Measurements from ENCODE around the gene ERI3.

ERI3 gene

DNA sequence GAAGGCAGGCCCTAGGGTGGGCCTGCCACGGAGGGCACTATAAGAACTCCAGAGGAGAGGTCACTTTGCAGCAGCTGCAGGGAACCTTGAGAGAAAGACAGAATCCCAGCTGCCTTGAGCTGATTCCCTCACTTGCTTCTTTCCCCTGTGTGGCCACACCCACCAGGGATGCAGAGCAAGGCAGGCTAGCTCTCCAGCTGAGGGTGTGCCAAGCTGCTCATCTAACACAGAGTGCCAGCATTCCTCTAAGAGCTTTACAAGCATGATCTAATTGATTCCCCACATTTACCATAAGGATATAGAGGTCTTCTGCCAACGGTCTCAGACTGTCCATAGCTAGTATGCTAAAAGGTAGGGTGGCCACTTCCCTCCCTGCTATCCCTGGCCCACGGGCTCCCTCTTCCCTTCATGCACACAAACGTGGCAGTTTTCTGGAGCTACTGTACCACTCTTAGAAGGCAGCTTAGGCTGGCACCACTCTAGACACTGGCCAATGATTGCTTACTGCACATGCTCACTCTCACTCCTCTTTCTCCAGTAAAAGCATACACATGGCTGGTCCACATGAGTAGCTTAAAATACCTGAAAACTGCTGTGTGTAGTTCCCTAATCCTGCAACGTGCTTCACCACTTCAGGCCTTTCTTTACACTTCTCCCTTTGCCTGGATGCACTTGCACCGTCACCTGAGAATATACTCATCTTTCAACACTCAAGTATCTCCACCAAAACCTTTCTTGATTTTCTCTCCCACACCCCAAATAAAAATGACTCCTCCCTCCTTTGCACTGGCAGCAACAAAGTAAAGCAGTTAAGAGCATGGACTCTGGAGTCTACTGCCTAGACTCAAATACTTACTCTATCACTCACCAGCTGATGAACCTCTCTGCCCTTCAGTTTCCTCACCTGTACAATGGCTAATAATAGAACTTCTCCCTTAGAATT is 84.1 kb downstream of the ERI3 start:
- Histone ChIP-seq H3K27ac (ENCODE audit: low read depth, low read length, severe bottlenecking) (no peak overlapping the region), H3K36me3 (ENCODE audit: control insufficient read depth, insufficient read depth, low read length) (peaks cover 4% of the 10 kb centered on the region), H3K9me3 (ENCODE audit: control insufficient read depth, low read length) (no peaks in the 10 kb centered on the region), H3K4me1 (ENCODE audit: control insufficient read depth, insufficient read depth, low read length, poor library complexity, severe bottlenecking) (peaks cover 9% of the 10 kb centered on the region), H3K4me3 (ENCODE audit: extremely low read depth, insufficient read depth, low read length, poor library complexity, severe bottlenecking) (no peak overlapping the region)
- WGBS, 2 experiments (ENCODE audit: insufficient coverage in 2 of 2): 83 to 84% methylated on average over 5 to 6 of the region's 6 CpGs

DNA sequence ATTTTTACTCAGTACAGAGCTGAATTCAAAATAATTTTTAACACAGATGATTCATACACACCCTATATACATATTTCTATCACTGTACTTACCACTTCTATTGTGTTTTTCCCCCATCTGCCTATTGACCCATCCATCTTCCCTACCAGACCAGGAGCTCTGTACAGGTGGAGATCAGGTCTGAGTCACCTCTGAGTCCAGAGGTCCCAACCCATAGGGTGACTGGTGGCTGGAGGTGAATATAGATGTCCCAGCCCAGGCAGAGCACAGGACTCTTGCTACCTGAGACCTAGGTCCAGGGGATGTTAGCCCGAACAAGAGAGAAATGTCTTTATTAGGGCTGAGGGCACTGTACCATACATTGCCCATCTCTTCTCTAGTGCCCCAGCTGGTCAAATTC is 87.0 kb downstream of the ERI3 start:
- no peak overlapping the region for H3K4me3 ChIP-seq (ENCODE audit: extremely low read depth, insufficient read depth, low read length, poor library complexity, severe bottlenecking)
- no peaks in the 10 kb centered on the region for H3K4me1 ChIP-seq (ENCODE audit: control insufficient read depth, insufficient read depth, low read length, poor library complexity, severe bottlenecking)
- peaks cover 8% of the 10 kb centered on the region for H3K36me3 ChIP-seq (ENCODE audit: control insufficient read depth, insufficient read depth, low read length)
- no peak overlapping the region for H3K27ac ChIP-seq (ENCODE audit: low read depth, low read length, severe bottlenecking)
- WGBS, 2 experiments (ENCODE audit: insufficient coverage in 2 of 2): no CpG with 5 or more reads among the region's 1 CpG
- no peaks in the 10 kb centered on the region for H3K9me3 ChIP-seq (ENCODE audit: control insufficient read depth, low read length)

DNA sequence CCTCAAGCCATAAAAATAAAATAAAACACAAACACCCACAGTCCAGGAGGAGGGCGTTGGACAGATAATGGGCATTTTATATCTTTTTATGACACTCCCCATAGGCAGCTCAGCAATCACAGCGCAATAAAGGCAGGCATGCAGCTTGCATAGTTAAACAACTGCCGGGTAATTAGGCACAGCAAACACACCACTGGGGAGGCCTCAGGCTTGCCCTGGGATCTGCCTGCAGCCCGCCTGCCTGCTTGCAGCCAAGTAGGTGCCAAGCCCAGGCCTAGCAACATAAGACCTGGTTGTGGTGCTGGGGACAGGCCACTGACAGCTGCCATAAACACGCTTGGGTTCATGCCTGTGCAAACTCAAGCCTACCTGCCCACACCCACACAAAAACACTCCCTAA is 87.6 kb downstream of the ERI3 start:
- Histone ChIP-seq H3K4me1 (ENCODE audit: control insufficient read depth, insufficient read depth, low read length, poor library complexity, severe bottlenecking) (no peaks in the 10 kb centered on the region), H3K27ac (ENCODE audit: low read depth, low read length, severe bottlenecking) (no peak overlapping the region)
- WGBS, 2 experiments (ENCODE audit: insufficient coverage in 2 of 2): 89 to 95% methylated on average over 5 of the region's 5 CpGs

DNA sequence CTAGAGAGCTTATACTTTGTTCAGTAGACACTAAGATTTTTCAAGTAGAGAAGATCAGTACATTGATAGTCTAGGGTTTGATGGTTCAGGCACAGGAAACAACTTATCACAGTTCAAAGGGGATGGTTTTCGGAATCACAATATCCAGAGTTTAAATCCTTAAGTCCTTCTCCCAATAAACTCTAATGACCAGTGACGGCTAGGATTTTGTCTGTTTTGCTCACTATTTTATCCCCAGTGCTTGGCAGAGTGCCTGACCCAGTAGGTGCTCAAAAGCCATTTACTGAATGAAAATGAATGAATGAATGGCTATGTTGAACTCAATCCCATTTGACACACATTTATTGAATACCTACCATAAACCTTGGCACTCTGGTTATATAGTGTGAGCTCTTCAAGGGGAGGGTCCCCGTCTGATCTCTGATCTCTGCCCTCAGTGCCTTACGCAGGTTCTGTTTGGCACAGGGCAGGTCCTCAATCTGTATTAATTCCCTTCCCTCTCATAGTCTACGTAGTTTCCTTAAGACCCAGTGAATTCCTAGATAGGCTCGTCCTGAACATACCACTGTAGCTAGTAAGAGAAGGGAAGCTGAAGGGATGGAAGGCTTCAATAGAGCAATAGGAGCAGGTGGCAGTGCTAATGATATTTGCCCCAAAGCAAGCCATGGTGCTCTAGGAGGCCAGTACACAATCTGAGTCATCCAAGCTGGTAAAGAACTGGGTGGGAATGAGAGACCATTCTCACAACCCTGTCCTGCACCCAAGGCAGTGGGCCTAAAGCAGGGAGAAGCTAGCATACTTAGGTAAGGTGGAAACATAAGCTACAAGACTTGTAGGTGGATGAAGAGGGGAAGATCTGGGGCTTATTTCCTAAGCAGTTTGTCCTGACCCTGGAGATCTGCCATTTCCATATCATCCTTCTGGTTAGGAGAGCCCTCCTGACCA is 88.4 kb downstream of the ERI3 start:
- Histone ChIP-seq H3K9me3 (ENCODE audit: control insufficient read depth, low read length) (no peaks in the 10 kb centered on the region), H3K36me3 (ENCODE audit: control insufficient read depth, insufficient read depth, low read length) (peaks cover 8% of the 10 kb centered on the region), H3K4me3 (ENCODE audit: extremely low read depth, insufficient read depth, low read length, poor library complexity, severe bottlenecking) (no peak overlapping the region), H3K27ac (ENCODE audit: low read depth, low read length, severe bottlenecking) (no peak overlapping the region), H3K4me1 (ENCODE audit: control insufficient read depth, insufficient read depth, low read length, poor library complexity, severe bottlenecking) (no peaks in the 10 kb centered on the region)
- 86 to 96% methylated on average over 4 of the region's 6 CpGs for WGBS, 2 experiments (ENCODE audit: insufficient coverage in 2 of 2)

More for the DNA sequence above, 87.6 kb downstream of the ERI3 start:
- H3K4me3 ChIP-seq (ENCODE audit: extremely low read depth, insufficient read depth, low read length, poor library complexity, severe bottlenecking): no peak overlapping the region
- H3K9me3 ChIP-seq (ENCODE audit: control insufficient read depth, low read length): no peaks in the 10 kb centered on the region
- peaks cover 8% of the 10 kb centered on the region for H3K36me3 ChIP-seq (ENCODE audit: control insufficient read depth, insufficient read depth, low read length)

DNA sequence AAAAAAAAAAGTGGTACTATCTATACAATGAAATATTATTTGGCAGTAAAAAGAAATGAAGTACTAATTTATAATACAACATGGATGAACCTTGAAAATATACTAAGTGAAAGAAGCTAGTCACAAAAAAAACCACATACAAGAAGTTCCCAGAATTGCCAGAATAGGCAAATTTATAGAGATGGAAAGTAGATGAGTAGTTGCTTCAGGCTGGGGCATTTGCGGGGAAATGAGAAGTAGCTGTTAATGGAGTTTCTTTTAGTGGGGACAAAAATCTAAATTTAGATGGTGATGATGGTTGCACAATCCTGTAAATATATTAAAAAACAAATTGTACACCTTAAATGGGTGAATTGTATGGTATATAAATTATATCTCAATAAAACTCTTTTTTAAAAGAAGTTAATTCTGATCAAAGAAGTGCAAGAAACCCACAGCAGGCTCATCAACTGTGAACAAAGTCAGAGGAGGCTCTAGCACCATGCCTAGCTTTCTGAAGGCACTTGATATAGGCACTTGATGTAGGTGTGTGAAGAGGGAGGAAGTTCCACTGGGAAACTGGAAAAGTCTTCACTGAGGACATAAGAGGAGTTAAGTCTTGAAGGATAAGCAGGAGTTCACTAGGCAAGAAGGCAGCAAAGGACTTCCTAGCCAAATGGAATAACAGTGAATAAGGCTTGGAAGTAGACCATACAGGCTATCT is 89.2 kb downstream of the ERI3 start:
- Histone ChIP-seq H3K9me3 (ENCODE audit: control insufficient read depth, low read length) (no peaks in the 10 kb centered on the region), H3K36me3 (ENCODE audit: control insufficient read depth, insufficient read depth, low read length) (peaks cover 8% of the 10 kb centered on the region), H3K4me1 (ENCODE audit: control insufficient read depth, insufficient read depth, low read length, poor library complexity, severe bottlenecking) (no peaks in the 10 kb centered on the region), H3K27ac (ENCODE audit: low read depth, low read length, severe bottlenecking) (no peak overlapping the region), H3K4me3 (ENCODE audit: extremely low read depth, insufficient read depth, low read length, poor library complexity, severe bottlenecking) (no peak overlapping the region)
- WGBS, 2 experiments (ENCODE audit: insufficient coverage in 2 of 2): 100% methylated on average over 1 of the region's 1 CpG; no CpG with 5 or more reads in 1 of the 2 experiments

DNA sequence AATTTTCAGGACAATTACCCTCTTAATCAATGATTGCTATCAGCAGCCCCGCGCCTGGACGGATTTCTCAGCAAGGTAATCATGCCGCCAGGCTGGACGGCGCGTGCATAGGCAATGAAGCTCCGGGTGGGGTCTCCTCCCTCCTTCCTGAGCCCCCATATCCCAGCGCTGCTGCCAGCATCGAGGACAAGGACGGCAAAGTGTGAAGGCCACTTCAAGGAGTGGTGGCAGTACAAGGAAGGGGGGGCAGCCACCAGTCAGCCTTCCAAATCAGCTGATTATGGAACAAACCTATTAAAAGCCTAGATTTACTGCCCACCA is 90.6 kb downstream of the ERI3 start:
- peaks cover 8% of the 10 kb centered on the region for H3K36me3 ChIP-seq (ENCODE audit: control insufficient read depth, insufficient read depth, low read length)
- no peaks in the 10 kb centered on the region for H3K4me1 ChIP-seq (ENCODE audit: control insufficient read depth, insufficient read depth, low read length, poor library complexity, severe bottlenecking)
- H3K9me3 ChIP-seq (ENCODE audit: control insufficient read depth, low read length): no peaks in the 10 kb centered on the region
- no peak overlapping the region for H3K27ac ChIP-seq (ENCODE audit: low read depth, low read length, severe bottlenecking)
- WGBS, 2 experiments (ENCODE audit: insufficient coverage in 2 of 2): 92 to 100% methylated on average over 8 of the region's 11 CpGs
- H3K4me3 ChIP-seq (ENCODE audit: extremely low read depth, insufficient read depth, low read length, poor library complexity, severe bottlenecking): no peak overlapping the region

DNA sequence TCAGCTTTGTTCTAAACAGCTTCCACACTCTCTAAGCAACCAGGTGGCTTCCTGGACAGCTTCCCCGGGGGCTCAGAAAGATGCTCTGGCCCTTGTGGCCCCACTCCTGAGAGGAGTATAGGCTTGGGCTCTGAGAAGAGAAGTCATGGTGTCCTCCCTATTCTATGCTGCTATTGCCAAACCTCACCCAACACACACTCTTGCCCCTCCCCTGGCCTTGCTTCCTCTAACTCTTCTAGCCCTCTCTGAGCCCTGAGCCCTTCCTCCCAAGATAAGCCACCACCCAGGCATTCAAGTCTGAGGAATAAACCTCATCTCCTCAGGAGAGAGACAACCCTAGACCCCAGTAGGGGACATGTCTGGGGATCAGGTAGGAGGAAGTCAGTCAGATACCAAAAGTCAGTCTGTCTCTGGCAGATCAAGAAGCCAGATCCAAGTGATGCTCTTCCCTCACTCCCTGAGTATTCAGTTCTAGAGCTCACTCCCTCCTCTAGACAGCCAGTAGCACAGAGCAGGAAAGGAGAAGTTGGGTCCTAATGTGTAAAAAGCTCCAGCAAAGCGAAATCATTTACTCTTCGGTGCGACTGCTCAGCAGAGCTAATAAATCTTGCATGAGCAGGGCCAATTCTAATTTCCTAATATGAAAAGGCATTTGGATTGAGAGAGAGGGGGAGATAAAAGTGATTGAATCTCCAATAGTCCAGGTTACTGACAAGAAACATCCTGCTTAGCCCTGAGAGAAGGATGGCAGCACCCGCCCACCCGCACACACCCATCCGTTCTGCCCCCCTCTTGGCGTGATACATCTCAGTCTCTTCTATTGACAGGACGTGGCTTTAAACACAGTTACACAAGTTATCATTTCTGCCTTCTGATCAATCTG is 91.2 kb downstream of the ERI3 start:
- peaks cover 8% of the 10 kb centered on the region for H3K36me3 ChIP-seq (ENCODE audit: control insufficient read depth, insufficient read depth, low read length)
- no peak overlapping the region for H3K4me3 ChIP-seq (ENCODE audit: extremely low read depth, insufficient read depth, low read length, poor library complexity, severe bottlenecking)
- no peak overlapping the region for H3K27ac ChIP-seq (ENCODE audit: low read depth, low read length, severe bottlenecking)
- H3K4me1 ChIP-seq (ENCODE audit: control insufficient read depth, insufficient read depth, low read length, poor library complexity, severe bottlenecking): no peaks in the 10 kb centered on the region
- H3K9me3 ChIP-seq (ENCODE audit: control insufficient read depth, low read length): no peaks in the 10 kb centered on the region
- 95 to 100% methylated on average over 5 to 8 of the region's 9 CpGs for WGBS, 2 experiments (ENCODE audit: insufficient coverage in 2 of 2)

DNA sequence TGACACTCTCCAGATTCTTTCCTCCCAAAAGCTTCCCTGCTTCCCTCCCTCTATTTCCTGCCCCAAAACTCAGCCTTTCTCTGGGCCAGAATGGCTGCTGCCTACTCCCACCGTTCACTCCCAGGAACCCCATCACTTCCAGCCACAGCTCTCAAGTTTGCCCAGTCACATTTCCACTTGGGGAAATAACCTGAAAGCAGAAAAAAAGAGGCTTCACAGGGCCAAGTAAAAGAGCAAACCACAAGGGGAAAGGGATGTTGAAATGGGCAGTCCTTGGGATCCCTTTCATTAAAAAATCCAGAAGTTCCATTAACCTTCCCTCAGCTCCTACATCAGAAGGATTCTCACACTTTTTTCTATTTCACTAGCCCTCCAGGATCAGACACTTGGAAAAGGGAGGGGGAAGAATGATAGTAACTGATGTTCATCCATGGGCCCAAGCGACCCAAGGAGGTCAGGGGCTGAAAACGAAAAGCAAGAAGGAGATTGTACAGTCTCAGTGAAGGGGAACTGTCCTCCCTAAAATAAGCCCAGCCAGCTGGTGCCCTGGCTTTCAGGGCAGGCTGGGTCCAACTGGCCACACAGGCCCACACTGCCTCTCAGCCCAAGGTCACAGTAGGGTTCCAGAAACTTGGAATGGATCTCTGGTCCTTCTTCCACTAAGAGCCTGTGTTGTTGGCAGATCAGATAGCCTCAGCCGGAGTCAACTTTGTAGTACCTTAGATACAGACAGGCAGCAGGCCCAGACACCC is 92.1 kb downstream of the ERI3 start:
- Histone ChIP-seq H3K27ac (ENCODE audit: low read depth, low read length, severe bottlenecking) (no peak overlapping the region), H3K36me3 (ENCODE audit: control insufficient read depth, insufficient read depth, low read length) (peaks cover 5% of the 10 kb centered on the region), H3K4me3 (ENCODE audit: extremely low read depth, insufficient read depth, low read length, poor library complexity, severe bottlenecking) (no peak overlapping the region), H3K4me1 (ENCODE audit: control insufficient read depth, insufficient read depth, low read length, poor library complexity, severe bottlenecking) (no peaks in the 10 kb centered on the region), H3K9me3 (ENCODE audit: control insufficient read depth, low read length) (no peaks in the 10 kb centered on the region)
- 90 to 100% methylated on average over 1 to 3 of the region's 4 CpGs for WGBS, 2 experiments (ENCODE audit: insufficient coverage in 2 of 2)

DNA sequence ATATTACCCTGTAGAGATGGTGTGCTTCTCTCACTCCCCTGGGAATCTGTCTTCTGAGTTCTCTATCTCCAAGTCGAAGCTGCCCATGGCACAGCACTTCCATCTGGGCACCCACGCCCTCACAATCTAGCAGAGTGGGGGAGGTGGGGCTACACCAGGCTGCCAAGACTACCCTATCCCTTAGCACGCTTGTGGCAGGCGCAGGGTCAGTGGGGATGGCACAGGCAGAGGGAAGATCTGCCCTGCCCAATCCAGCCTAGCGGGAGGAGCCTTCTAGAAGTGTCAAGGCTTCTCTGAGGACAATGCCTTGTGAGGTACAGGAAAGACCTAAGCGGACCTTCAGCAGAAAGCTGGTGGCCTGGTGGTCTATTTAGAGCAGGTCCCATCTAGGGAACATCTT is 92.6 kb downstream of the ERI3 start:
- no peak overlapping the region for H3K27ac ChIP-seq (ENCODE audit: low read depth, low read length, severe bottlenecking)
- no peaks in the 10 kb centered on the region for H3K9me3 ChIP-seq (ENCODE audit: control insufficient read depth, low read length)
- H3K4me3 ChIP-seq (ENCODE audit: extremely low read depth, insufficient read depth, low read length, poor library complexity, severe bottlenecking): no peak overlapping the region
- peaks cover 5% of the 10 kb centered on the region for H3K36me3 ChIP-seq (ENCODE audit: control insufficient read depth, insufficient read depth, low read length)
- WGBS, 2 experiments (ENCODE audit: insufficient coverage in 2 of 2): 95 to 96% methylated on average over 4 of the region's 6 CpGs
- H3K4me1 ChIP-seq (ENCODE audit: control insufficient read depth, insufficient read depth, low read length, poor library complexity, severe bottlenecking): no peaks in the 10 kb centered on the region
